GM12891 (cell line): ENCODE measurements around the gene SESTD1.

Source experiments
- POLR2A ChIP-seq: IDR thresholded peaks from 2 replicates; pipeline ENCODE4 v1.6.1; 2011; ENCODE audit warnings: low read depth, low read length, control low read depth
- POLR2AphosphoS5 ChIP-seq: IDR thresholded peaks from 2 replicates; pipeline ENCODE4 v1.6.1; 2011; ENCODE audit warnings: low read depth, low read length, control low read depth
- TAF1 ChIP-seq: IDR thresholded peaks from 2 replicates; pipeline ENCODE4 v1.6.1; 2011; ENCODE audit warnings: low read depth, low read length, control low read depth

GRCh38 chr2:179184610-179185009, 80.0 kb downstream of the SESTD1 start:
- TF ChIP-seq POLR2AphosphoS5 (no peak), POLR2A (no peak), TAF1 (no peak)
